Measurements from ENCODE around the gene C4orf17. TPM values are rescaled to one million over a fixed set of nuclear protein-coding genes. Genes with fewer than 3 reads are reported as not detected.
"Not testable (repeated sequence)": the region's sequence is repeated elsewhere in the genome, so short reads cannot be mapped to it uniquely, and the experiment has no call there.

Gene C4orf17
- total RNA-seq: not detected

- DNase-seq (ENCODE audit: low spot score in 2 of 2): no peak
- FAIRE-seq: no peak
These were observed at the start of gene C4orf17 for GRCh38 chr4:99510721-99511120. Gene C4orf17 (plus strand): TSS chr4:99511021. CDS start chr4:99513082, 2,061 bp downstream.

DNA sequence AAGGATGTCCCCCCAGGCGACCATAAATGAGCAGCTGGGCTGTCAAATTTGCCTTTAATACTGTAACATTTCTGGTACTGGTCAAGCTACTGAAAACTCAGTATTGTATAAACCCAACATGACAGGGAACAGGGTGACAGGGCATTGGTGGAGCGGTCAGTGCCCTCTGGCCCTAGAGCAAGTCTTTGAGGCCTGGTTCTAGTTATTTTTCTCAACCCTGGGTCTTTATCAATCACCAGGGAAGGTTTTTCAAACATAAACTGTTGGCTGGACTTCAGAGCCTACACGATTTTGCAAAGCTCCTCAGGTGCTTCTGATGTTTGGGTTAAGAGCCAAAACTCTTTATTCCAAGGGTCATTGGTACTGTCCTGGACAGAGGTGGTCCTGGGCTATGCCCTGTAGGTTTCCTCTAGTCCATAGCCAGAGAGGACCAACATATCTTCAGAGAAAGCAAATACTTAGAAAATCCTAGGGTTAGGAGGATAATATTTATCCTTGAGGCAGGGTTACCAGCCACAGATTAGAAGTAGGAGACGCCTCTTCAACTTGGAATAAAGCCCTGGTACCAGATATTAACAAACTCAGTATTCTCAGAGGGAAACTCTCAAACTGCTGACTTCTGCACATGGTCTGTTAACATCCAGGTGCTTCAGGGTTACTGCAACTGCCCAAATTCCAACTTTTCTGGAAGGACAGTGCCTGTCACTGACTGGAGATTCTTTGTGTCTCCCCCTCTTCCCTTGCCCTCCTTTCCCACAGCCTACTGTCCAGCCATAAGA is 49.0 kb upstream of the C4orf17 start:
- DNase-seq (ENCODE audit: low spot score in 2 of 2) (no peak), FAIRE-seq (no peak)

GRCh38 chr4:99462875-99463464 is 47.9 kb upstream of the C4orf17 start:
- FAIRE-seq: peak; percentile 66
- DNase-seq (ENCODE audit: low spot score in 2 of 2): peak; percentile 28 to 54

- no peak for DNase-seq (ENCODE audit: low spot score in 2 of 2)
- no peak for FAIRE-seq
These were observed 47.3 kb upstream of the C4orf17 start for GRCh38 chr4:99463566-99463965.

- FAIRE-seq: no peak
- no peak for DNase-seq (ENCODE audit: low spot score in 2 of 2)
These were observed 42.9 kb upstream of the C4orf17 start for GRCh38 chr4:99467887-99468286.

DNA sequence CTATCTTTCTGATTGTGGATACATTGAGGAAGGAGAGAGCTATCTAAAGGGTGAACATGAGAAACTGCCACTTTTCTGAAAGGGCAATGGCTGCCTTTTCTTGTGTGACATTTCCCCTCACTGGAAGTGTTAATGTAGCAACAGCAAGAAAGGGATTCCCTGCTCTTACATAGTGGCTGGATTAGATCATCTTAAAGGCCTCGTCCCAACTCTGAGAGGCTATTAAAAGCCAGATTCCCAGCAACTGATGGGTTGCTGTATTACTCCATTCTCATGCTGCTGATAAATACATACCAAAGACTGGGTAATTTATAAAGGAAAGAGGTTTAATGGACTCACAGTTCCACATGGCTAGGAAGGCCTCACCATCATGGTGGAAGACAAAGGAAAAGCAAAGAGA is 41.9 kb upstream of the C4orf17 start:
- FAIRE-seq (no peak), DNase-seq (ENCODE audit: low spot score in 2 of 2) (no peak)

GRCh38 chr4:99471349-99471748 is 39.5 kb upstream of the C4orf17 start:
- FAIRE-seq: no peak
- DNase-seq (ENCODE audit: low spot score in 2 of 2): no peak

DNA sequence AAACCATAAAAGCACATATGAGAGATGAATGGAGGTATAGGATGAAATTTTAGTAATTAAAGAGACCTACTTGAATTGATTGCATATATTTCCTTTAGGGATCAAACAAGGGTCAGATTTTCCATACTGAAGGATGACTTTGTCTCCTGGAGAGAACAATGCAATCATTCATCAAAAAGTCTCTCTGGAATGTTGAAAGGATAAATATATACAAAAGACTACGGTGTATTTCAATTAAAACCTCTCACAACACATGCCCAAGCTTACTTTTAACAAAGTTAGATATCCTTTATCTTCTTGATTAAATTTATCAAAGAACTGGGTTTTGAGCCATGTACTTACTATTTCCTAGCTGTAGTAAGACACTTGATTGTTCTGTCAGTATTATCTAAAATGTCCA is 38.9 kb upstream of the C4orf17 start:
- FAIRE-seq: no peak

GRCh38 chr4:99473131-99473530 is 37.7 kb upstream of the C4orf17 start:
- FAIRE-seq: no peak
- no peak for DNase-seq (ENCODE audit: low spot score in 2 of 2)

More for the DNA sequence above, 38.9 kb upstream of the C4orf17 start:
- no peak for DNase-seq (ENCODE audit: low spot score in 2 of 2)

DNA sequence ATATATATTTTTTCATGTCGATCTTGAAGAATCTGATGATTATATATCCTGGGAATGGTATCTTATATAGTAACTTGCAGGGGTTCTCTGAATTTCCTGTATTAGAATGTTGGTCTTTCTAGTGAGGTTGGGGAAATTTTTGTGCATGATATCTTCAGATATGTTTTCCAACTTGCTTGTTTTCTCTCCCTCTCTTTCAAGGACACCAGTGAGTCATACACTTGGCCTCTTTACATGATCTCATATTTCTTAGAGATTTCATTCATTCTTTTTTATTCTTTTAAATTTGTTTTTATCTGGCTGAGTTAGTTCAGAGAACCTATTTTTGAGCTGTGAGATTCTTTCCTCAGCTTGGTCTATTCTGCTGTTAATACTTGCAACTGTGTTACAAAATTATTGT is 27.2 kb upstream of the C4orf17 start:
- FAIRE-seq (no peak), DNase-seq (ENCODE audit: low spot score in 2 of 2) (no peak)

GRCh38 chr4:99485212-99485611 is 25.6 kb upstream of the C4orf17 start:
- DNase-seq (ENCODE audit: low spot score in 2 of 2) (no peak), FAIRE-seq (no peak)

GRCh38 chr4:99486648-99487047 is 24.2 kb upstream of the C4orf17 start:
- FAIRE-seq; DNase-seq (ENCODE audit: low spot score in 2 of 2): not testable (repeated sequence)

- FAIRE-seq: no peak
These were observed 20.5 kb upstream of the C4orf17 start for GRCh38 chr4:99490286-99490685.

DNA sequence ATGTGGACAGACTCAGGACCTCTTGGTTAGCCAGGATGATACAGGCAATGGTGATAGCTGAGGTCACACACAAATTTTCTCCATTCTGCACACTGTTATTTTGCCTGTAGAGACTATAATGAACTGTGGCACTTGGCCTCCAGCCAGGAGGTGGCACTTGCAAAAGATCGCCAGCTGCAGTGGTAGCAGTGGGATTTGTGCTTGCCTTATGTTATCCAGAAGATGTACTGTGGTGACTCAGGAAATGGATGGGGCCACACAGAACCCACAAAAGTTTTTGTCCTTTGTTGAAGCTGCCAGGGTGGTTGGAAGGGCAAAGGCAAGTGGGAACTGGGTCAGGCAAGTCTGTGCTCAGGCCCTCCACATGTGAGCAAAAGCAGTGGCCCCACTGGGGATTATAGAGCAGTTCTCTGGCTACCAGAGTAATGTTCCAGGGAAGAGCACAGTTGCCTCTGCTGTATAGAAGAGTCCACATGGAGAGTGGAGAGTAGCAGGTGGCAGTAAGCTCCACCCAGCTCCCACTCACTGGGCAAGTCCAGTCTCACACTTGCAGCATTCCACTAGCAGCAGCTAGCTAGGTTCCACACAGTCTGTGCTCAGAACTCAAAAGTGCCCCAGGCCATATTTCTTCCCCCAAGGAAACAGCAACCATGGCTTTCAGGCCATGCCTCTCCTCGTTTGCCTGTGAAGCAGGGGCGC is 5.9 kb upstream of the C4orf17 start:
- FAIRE-seq: no peak
- DNase-seq (ENCODE audit: low spot score in 2 of 2): no peak

More at GRCh38 chr4:99490286-99490685, 20.5 kb upstream of the C4orf17 start:
- DNase-seq (ENCODE audit: low spot score in 2 of 2): no peak

DNA sequence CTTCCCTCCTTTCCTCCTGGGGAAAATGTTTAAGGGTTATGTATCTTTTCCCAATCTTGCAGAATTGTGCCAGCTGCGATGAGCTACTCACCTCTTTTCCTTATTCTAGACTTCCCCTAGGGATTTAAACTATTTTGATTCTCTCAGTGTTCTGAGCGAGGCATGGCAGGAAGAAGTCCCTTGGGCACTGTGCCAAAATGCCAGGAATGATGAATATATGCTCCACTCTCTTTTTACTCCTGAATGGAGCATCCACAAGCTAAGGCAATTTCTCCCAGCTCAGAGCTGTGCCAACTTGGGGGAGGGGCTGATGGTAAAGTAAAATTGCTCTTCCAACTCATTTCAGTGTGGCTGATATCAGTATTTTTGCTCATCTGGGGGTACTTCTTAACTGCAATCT is 4.0 kb upstream of the C4orf17 start:
- no peak for FAIRE-seq
- DNase-seq (ENCODE audit: low spot score in 2 of 2): no peak

GRCh38 chr4:99507349-99507748 is 3.5 kb upstream of the C4orf17 start:
- no peak for FAIRE-seq
- no peak for DNase-seq (ENCODE audit: low spot score in 2 of 2)

- FAIRE-seq: no peak
These were observed 3.1 kb upstream of the C4orf17 start for GRCh38 chr4:99507762-99508161.

DNA sequence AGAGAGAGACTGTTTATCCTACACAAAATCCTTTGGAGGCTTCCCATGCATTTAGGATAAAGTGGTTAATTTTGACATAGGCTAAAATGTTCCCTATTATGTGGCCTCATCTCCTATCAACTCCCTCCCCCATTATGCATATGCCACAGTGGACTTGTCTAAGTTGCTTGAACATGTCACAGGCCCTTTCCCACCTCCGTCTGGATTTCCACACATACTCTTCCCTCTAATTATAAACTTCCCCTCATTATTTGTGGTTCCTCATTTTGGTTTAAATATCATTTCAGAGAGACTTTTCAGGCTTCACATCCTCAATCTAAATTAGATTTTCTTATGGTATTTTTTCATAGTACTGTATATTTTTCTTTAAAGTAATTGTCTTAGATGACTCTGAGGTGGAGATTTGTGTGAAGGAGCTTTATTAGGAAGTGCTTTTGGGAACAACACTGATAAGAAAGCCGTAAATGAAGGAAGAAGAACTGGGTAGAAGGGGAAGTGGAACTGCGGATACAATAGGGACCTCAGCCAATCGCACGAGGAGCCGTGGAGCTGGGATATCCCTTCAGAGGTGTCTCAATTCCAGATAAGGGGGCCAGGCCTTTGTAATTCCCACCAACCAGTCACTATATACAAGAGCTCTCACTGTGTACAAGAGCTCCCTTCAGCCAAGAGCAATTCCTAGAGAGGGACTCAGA is 7.9 kb downstream of the C4orf17 start:
- FAIRE-seq (no peak), DNase-seq (ENCODE audit: low spot score in 2 of 2) (no peak)

More at GRCh38 chr4:99507762-99508161, 3.1 kb upstream of the C4orf17 start:
- no peak for DNase-seq (ENCODE audit: low spot score in 2 of 2)

GRCh38 chr4:99529228-99529627 is 18.4 kb downstream of the C4orf17 start:
- DNase-seq (ENCODE audit: low spot score in 2 of 2) (no peak), FAIRE-seq (no peak)

DNA sequence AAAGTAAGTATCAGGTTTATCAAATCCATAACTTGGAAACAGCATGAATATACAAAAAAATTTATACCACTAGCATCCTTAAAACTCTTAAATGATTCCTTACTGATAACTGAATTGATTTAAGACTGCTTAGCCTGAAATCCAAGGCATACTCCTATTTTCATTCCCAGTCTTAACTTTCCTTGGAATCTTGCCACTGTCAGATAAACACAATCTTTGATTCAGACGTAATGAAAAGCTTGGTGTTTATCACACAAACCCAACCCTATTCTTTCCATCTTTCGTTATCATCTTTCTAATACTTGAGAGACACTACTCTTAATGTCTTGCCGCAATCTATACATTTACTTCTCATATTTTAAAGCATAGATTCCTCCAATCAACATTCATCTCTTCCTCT is 19.1 kb downstream of the C4orf17 start:
- DNase-seq (ENCODE audit: low spot score in 2 of 2) (no peak), FAIRE-seq (no peak)

DNA sequence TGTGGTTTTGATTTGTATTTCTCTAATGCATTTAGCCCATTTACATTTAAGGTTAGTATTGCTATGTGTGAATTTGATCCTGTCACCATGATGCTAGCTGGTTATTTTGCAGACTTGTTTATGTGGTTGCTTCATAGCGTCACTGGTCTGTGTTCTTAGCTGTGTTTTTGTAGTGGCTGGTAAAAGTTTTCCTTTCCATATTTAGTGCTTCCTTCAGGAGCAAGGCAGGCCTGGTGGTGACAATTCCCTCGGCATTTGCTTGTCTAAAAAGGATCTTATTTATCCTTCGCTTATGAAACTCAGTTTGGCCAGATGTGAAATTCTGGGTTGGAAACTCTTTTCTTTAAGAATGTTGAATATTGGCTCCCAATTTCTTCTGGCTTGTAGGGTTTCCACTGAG is 23.9 kb downstream of the C4orf17 start:
- FAIRE-seq; DNase-seq (ENCODE audit: low spot score in 2 of 2): not testable (repeated sequence)
